GM10266 (cell line): ENCODE measurements around the gene SEZ6L.

Source experiments
- DNase-seq: peaks from one replicate; pipeline ENCODE4 v3.0.0; 2012; ENCODE audit errors: extremely low spot score
- CTCF ChIP-seq: IDR thresholded peaks from 2 replicates; pipeline ENCODE4 v1.5.1; 2012; ENCODE audit warnings: mild to moderate bottlenecking, low read depth; ENCODE audit not compliant: control insufficient read depth, insufficient read depth; ENCODE audit errors: missing control alignments

Gene SEZ6L

GRCh38 chr22:26391091-26391490, 221.8 kb downstream of the SEZ6L start:
- no peak for DNase-seq
- TF ChIP-seq CTCF, result no peak

GRCh38 chr22:26391623-26392022, 222.4 kb downstream of the SEZ6L start:
- no peak for TF ChIP-seq CTCF
- no peak for DNase-seq

DNA sequence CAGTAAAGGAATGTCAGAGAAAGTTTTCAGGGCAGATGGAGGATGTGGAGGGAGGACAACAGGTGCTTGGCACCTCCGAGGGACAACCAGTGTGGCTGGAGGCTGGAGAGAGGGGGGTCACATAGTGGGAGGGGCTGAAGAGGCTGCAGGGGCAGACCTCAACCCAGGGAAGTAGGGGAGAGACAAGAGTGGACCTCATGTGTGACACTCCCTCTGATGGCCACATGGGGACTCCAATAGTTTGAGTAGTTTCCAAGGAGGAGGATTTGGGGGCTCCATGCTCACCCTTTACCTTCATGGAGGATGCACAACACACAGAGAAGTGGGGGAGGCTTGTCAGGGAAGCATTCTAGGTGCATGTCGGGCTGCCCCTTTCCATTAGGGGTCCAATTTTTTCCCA, 224.7 kb downstream of the SEZ6L start:
- TF ChIP-seq CTCF, result no peak
- no peak for DNase-seq

GRCh38 chr22:26394777-26395176, 225.5 kb downstream of the SEZ6L start:
- DNase-seq, result no peak
- no peak for TF ChIP-seq CTCF

GRCh38 chr22:26395926-26396325, 226.7 kb downstream of the SEZ6L start:
- DNase-seq, result no peak
- TF ChIP-seq CTCF, result no peak

GRCh38 chr22:26398741-26399153, 229.5 kb downstream of the SEZ6L start:
- peak; percentile 58 for DNase-seq
- peak; percentile 75 for TF ChIP-seq CTCF

DNA sequence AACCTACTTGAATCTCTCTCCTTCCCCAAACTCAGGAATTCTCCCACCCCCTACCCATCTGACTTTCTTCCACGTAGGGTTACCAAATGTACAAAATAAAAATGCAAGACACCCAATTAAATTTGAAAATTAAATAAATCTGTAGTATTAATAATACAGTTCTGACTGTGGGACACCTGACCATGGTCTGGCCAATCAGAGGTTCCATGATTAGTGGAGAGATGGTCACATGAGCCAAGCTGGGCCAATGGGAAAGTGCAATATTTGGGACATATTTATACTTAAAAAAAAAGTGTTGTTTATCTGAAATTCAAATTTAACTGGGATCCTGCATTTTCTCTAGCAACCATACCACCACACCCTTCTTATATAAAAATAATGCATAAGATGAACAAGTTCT, 230.0 kb downstream of the SEZ6L start:
- no peak for DNase-seq

More for the DNA sequence above, 230.0 kb downstream of the SEZ6L start:
- no peak for TF ChIP-seq CTCF
